Panc1 (cell line): ENCODE measurements around the gene BTBD17. TPM values are rescaled to one million over a fixed set of nuclear protein-coding genes. Genes with fewer than 3 reads are reported as not detected.

Experiments
- ATAC-seq: fragments of 200-7000 bp; cut with Tn5 transposase; 2 replicates; pipeline ENCODE4 v1.9.1; 2020; ENCODE audit warnings: mild to moderate bottlenecking, moderate library complexity
- BruUV-seq: library from RNA; stranded (reverse); fragments of 400-500 nt; replicated peaks from 2 replicates; lab custom pipeline; 2021; lab: Mats Ljungman, UMichigan
- CTCF ChIA-PET: fragments of 300-600 bp; sonication (Branson Sonifier 250); formaldehyde crosslinking; loops from one replicate; lab custom pipeline; 2022; ENCODE audit warnings: antibody characterized with exemption; lab: Charles Lee
- POLR2A ChIA-PET: fragments of 300-600 bp; sonication (Branson Sonifier 250); formaldehyde crosslinking; loops from one replicate; lab custom pipeline; 2022; ENCODE audit warnings: antibody characterized with exemption; lab: Charles Lee
- DNase-seq: peaks from one replicate; pipeline ENCODE4 v3.0.0-alpha.2; 2010; ENCODE audit warnings: low read depth, low spot score
- H3K27ac ChIP-seq: 2 replicates; pipeline ENCODE4 v1.5.1; 2011; ENCODE audit warnings: mild to moderate bottlenecking, low read length, inconsistent platforms
- H3K27me3 ChIP-seq: fragments of 200-500 bp; sonication (Bioruptor generic); 2 replicates; pipeline ENCODE4 v1.6.0; 2014; ENCODE audit warnings: low read length, inconsistent platforms; ENCODE audit not compliant: control insufficient read depth, insufficient read depth
- H3K36me3 ChIP-seq: fragments of 200-500 bp; sonication (Bioruptor generic); 2 replicates; pipeline ENCODE4 v1.5.1; 2014; ENCODE audit warnings: inconsistent platforms, mild to moderate bottlenecking, low read length, moderate library complexity; ENCODE audit not compliant: control insufficient read depth, insufficient read depth
- H3K4me1 ChIP-seq: 2 replicates; pipeline ENCODE4 v1.5.1; 2011; ENCODE audit warnings: inconsistent platforms, mild to moderate bottlenecking, low read length, moderate library complexity; ENCODE audit not compliant: control insufficient read depth, insufficient read depth
- H3K4me3 ChIP-seq, 2 experiments: 2 replicates each; pipeline ENCODE4 v1.5.1; 2011 to 2012; ENCODE audit warnings: low read depth in 2 of 2, low read length in 2 of 2, mild to moderate bottlenecking in 2 of 2, inconsistent platforms in 1 of 2, moderate library complexity in 1 of 2
- H3K9me3 ChIP-seq: fragments of 200-500 bp; sonication (Bioruptor generic); 2 replicates; pipeline ENCODE4 v1.5.1; 2014; ENCODE audit warnings: low read depth, mild to moderate bottlenecking, inconsistent platforms, low read length, moderate library complexity; ENCODE audit not compliant: control insufficient read depth, insufficient read depth
- CTCF ChIP-seq: fragments of 450-650 bp; IDR thresholded peaks from 2 replicates; pipeline ENCODE4 v1.5.1; 2017; ENCODE audit warnings: mild to moderate bottlenecking
- POLR2AphosphoS5 ChIP-seq: IDR thresholded peaks from 2 replicates; pipeline ENCODE4 v1.6.1; 2012; ENCODE audit warnings: mild to moderate bottlenecking, low read depth, low read length, moderate library complexity
- REST ChIP-seq, 2 experiments: IDR thresholded peaks; 2 replicates each; pipeline ENCODE4 v1.6.1; 2011 to 2012; ENCODE audit warnings: low read depth in 2 of 2, control low read depth in 1 of 2, low read length in 1 of 2, mild to moderate bottlenecking in 1 of 2, moderate library complexity in 1 of 2; ENCODE audit not compliant: insufficient read depth in 1 of 2
- SIN3A ChIP-seq: IDR thresholded peaks from 2 replicates; pipeline ENCODE4 v1.6.1; 2012; ENCODE audit warnings: low read depth, mild to moderate bottlenecking, low read length, moderate library complexity, borderline replicate concordance; ENCODE audit not compliant: insufficient read depth
- TCF7L2 ChIP-seq: IDR thresholded peaks from 2 replicates; pipeline ENCODE4 v1.6.1; 2011; ENCODE audit warnings: mild to moderate bottlenecking, low read depth, low read length, inconsistent platforms
- in situ Hi-C: cut with HindIII; loops from 2 replicates; pipeline ENCODE4 v1.10.0; 2016; ENCODE audit warnings: low sequenced_read_pairs, low pct_unique_long_range_greater_than_20kb
- intact Hi-C: fragments of 100-400 bp; cut with micrococcal nuclease; formaldehyde crosslinking; loops from one replicate; pipeline ENCODE4 v1.10.0; 2022; ENCODE audit not compliant: unreplicated experiment
- total RNA-seq: library from RNA; stranded (reverse); gene quantifications from one replicate; pipeline ENCODE4 v1.2.1, GENCODE V29; 2021; ENCODE audit not compliant: unreplicated experiment

BTBD17 gene
- total RNA-seq, 1 experiment from 2014 or later, result not detected

DNA sequence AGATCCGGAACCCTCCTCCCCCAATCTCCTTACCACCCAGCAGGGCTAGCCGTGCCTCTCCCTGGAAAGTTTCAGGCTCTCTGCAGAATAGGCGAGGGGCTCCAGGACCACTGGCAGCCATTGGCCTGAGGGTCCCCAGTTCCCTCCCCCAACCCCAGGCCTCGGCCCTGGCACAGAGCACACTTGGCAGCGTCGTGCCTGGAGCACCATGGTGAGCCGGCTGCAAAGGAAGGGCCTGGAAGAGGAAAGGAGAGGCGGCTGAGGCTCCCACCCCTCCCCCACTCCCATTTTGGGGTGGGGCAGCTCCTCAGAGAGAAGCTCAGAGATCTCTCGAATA, 369 bp upstream of the BTBD17 start:
- no peak overlapping the region for H3K27ac ChIP-seq
- TF ChIP-seq POLR2AphosphoS5 (no peak), SIN3A (no peak), CTCF (no peak), TCF7L2 (no peak), REST (IDR thresholded peaks at IDR 0.05; ENCODE audit: insufficient read depth in 1 of 2, low read depth in 2 of 2, low read length in 1 of 2) (no peak)
- DNase-seq (no peak), ATAC-seq (no peak)
- no peaks in the 10 kb centered on the region for H3K36me3 ChIP-seq
- BruUV-seq, result no TSS peak
- no peaks in the 10 kb centered on the region for H3K27me3 ChIP-seq
- intact Hi-C loops (no loop called here), in situ Hi-C loops (no loop called here)
- H3K9me3 ChIP-seq, result no peaks in the 10 kb centered on the region
- H3K4me3 ChIP-seq, result no peak overlapping the region
- no peaks in the 10 kb centered on the region for H3K4me1 ChIP-seq
- ChIA-PET POLR2A (no interaction called here), CTCF (interaction anchor here (0.6 to 1.9 kb wide), 3 partner anchors 56 to 96 kb away, joined by 4 to 9 read pairs (median 6); no protein-coding TSS in a partner anchor)

DNA sequence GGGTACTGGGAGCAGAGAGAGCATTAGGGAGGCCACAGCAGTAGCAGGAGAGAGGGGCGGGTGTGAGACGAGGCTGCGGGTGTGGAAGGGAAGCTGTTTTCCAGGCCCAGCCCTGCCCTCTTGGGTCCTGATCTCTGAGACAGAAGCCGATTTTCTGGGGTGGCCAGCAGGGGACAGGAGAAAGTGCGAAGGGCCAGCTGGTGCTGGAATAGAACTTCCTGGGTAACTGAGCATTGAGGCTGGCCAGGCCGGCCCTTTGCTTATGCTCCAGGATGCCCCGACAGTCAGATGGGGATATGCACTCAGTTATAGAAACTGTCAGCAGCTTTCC, 804 bp downstream of the BTBD17 start:
- ATAC-seq (peak; percentile 39; the same call in 1 of the 2 replicates), DNase-seq (no peak)
- BruUV-seq, result no TSS peak
- ChIA-PET POLR2A (no interaction called here), CTCF (interaction anchor here (0.7 to 1.9 kb wide), 3 partner anchors 8 to 62 kb away, joined by 3 to 9 read pairs (median 5); no protein-coding TSS in a partner anchor)
- intact Hi-C loops, result no loop called here
- no peaks in the 10 kb centered on the region for H3K9me3 ChIP-seq
- H3K4me1 ChIP-seq, result no peaks in the 10 kb centered on the region
- no peak for TF ChIP-seq POLR2AphosphoS5
- no peak for TF ChIP-seq SIN3A
- no peak for TF ChIP-seq TCF7L2
- TF ChIP-seq REST (IDR thresholded peaks at IDR 0.05; ENCODE audit: insufficient read depth in 1 of 2, low read depth in 2 of 2, low read length in 1 of 2), result no peak
- no peak for TF ChIP-seq CTCF
- H3K27me3 ChIP-seq, result no peaks in the 10 kb centered on the region; the same call in 1 of the 2 replicates
- no peak overlapping the region for H3K27ac ChIP-seq
- in situ Hi-C loops, result no loop called here
- no peak overlapping the region for H3K4me3 ChIP-seq
- no peaks in the 10 kb centered on the region for H3K36me3 ChIP-seq
